Activated T-helper 1 cell treated with Interleukin-2 at 50 U/mL for 16 hours (primary cell): ENCODE results near the gene WLS.

Experiments
- DNase-seq: peaks from one replicate; pipeline ENCODE4 v3.0.0-alpha.2; 2020; ENCODE audit warnings: low read depth

The WLS gene

GRCh38 chr1:68081775-68082283, 150.5 kb downstream of the WLS start:
- no peak for DNase-seq

- no peak for DNase-seq
Measured at GRCh38 chr1:68078647-68079046, 153.7 kb downstream of the WLS start.
